ENCODE measurements around the gene LRRC52. TPM values are rescaled to one million over a fixed set of nuclear protein-coding genes. Genes with fewer than 3 reads are reported as not detected.

LRRC52 gene
- not detected in 2 replicates for total RNA-seq

GRCh38 chr1:165543532-165544438, at the start of gene LRRC52:
Gene LRRC52, plus strand, starts transcription at chr1:165544000. Its CDS starts 297 bp downstream, at chr1:165544297.

Other genes starting within 250 kb of the LRRC52 start
- gene LMX1A, start 187.3 kb upstream of the LRRC52 start, total RNA-seq = not detected in 2 replicates
- 2.7 TPM in 1 of 2 replicates, not detected in the other for gene RXRG, start 98.9 kb upstream of the LRRC52 start, total RNA-seq
- 258 and 303 TPM in 2 replicates for gene MGST3, start 87.2 kb downstream of the LRRC52 start, total RNA-seq
- 86.3 and 94.0 TPM in 2 replicates for gene ALDH9A1, start 154.6 kb downstream of the LRRC52 start, total RNA-seq
- gene TMCO1, start 224.9 kb downstream of the LRRC52 start, total RNA-seq = 57.1 and 67.6 TPM in 2 replicates